ENCODE data around the gene PLEKHB2.

PLEKHB2 gene

GRCh38 chr2:131081190-131081589, 23.9 kb upstream of the PLEKHB2 start:
- no peak for TF ChIP-seq CTCF (IDR thresholded peaks at IDR 0.05; ENCODE audit: low read depth, low read length)
- no peak for DNase-seq (ENCODE audit: low read depth, low spot score)
- no peak overlapping the region for H3K4me3 ChIP-seq (ENCODE audit: low read depth, low read length)
- in situ Hi-C loops (cut with HindIII; ENCODE audit: low sequenced_read_pairs), result no loop called here

GRCh38 chr2:131085646-131086045, 19.5 kb upstream of the PLEKHB2 start:
- no peak for TF ChIP-seq CTCF (IDR thresholded peaks at IDR 0.05; ENCODE audit: low read depth, low read length)
- no peak overlapping the region for H3K4me3 ChIP-seq (ENCODE audit: low read depth, low read length)
- peak; percentile 36 for DNase-seq (ENCODE audit: low read depth, low spot score)
- in situ Hi-C loops (cut with HindIII; ENCODE audit: low sequenced_read_pairs), result no loop called here

- no peak for TF ChIP-seq CTCF (IDR thresholded peaks at IDR 0.05; ENCODE audit: low read depth, low read length)
- peak overlapping the region; percentile 57 for H3K4me3 ChIP-seq (ENCODE audit: low read depth, low read length)
- in situ Hi-C loops (cut with HindIII; ENCODE audit: low sequenced_read_pairs), result no loop called here
- DNase-seq (ENCODE audit: low read depth, low spot score), result peak; percentile 14
Observed at GRCh38 chr2:131092458-131093005, 12.6 kb upstream of the PLEKHB2 start.

GRCh38 chr2:131093006-131093695, 12.0 kb upstream of the PLEKHB2 start, which contains the start of gene FAM168B:
FAM168B (minus strand) TSS chr2:131093460; CDS start chr2:131082646, 10,814 bp downstream.
- peak within 1 kb of the TSS; percentile 73 for H3K4me3 ChIP-seq (ENCODE audit: low read depth, low read length)
- peak; percentile 89 for DNase-seq (ENCODE audit: low read depth, low spot score)
- in situ Hi-C loops (cut with HindIII; ENCODE audit: low sequenced_read_pairs), result no loop called here
- no peak for TF ChIP-seq CTCF (IDR thresholded peaks at IDR 0.05; ENCODE audit: low read depth, low read length)

GRCh38 chr2:131093696-131094462, 11.3 kb upstream of the PLEKHB2 start:
- DNase-seq (ENCODE audit: low read depth, low spot score), result no peak
- in situ Hi-C loops (cut with HindIII; ENCODE audit: low sequenced_read_pairs), result no loop called here
- peak overlapping the region; percentile 73 for H3K4me3 ChIP-seq (ENCODE audit: low read depth, low read length)
- TF ChIP-seq CTCF (IDR thresholded peaks at IDR 0.05; ENCODE audit: low read depth, low read length), result no peak

- no peak for DNase-seq (ENCODE audit: low read depth, low spot score)
- H3K4me3 ChIP-seq (ENCODE audit: low read depth, low read length), result no peak overlapping the region
- in situ Hi-C loops (cut with HindIII; ENCODE audit: low sequenced_read_pairs), result no loop called here
- TF ChIP-seq CTCF (IDR thresholded peaks at IDR 0.05; ENCODE audit: low read depth, low read length), result no peak
Observed at GRCh38 chr2:131094463-131095281, 10.5 kb upstream of the PLEKHB2 start.
